A549 (cell line): ENCODE measurements around the gene STOML2. TPM values are rescaled to one million over a fixed set of nuclear protein-coding genes. Genes with fewer than 3 reads are reported as not detected.

Experiments used
- ATAC-seq, 2 experiments: fragments of 200-7000 bp in 1 of 2; fragments of >200 bp in 1 of 2; cut with Nextera tagmentation in 1 of 2; cut with Tn5 transposase in 1 of 2; 3 replicates each; pipeline versions ENCODE4 v1.8.0 to v1.9.1; 2018 to 2020; ENCODE audit warnings: mild to moderate bottlenecking in 1 of 2, moderate library complexity in 1 of 2
- CTCF ChIA-PET: fragments of 300-600 bp; sonication (Branson Sonifier 250); formaldehyde crosslinking; extraction: SDS; loops from one replicate; lab custom pipeline; 2021; ENCODE audit warnings: antibody characterized with exemption, inconsistent platforms; lab: Yijun Ruan, JAX
- POLR2A ChIA-PET: fragments of 350-600 bp; formaldehyde crosslinking; extraction: SDS; loops from one replicate; lab custom pipeline; 2021; ENCODE audit warnings: antibody characterized with exemption, inconsistent platforms; lab: Yijun Ruan, JAX
- DNase-seq, 2 experiments: peaks; one replicate each; pipeline versions ENCODE4 v3.0.0 to v3.0.0-alpha.2; 2011 to 2016; ENCODE audit warnings: low read depth in 1 of 2, low spot score in 1 of 2
- FAIRE-seq: peaks from 2 replicates; lab custom pipeline; 2011; peaks lifted over from hg19 to GRCh38; lab: Jason Lieb, UNC
- H3K27ac ChIP-seq, 2 experiments: fragments of >200 bp; sonication (Bioruptor Twin); formaldehyde crosslinking; 3 replicates each; pipeline ENCODE4 v1.5.1; 2016 to 2017
- H3K4me1 ChIP-seq: fragments of >200 bp; sonication (Bioruptor Twin); formaldehyde crosslinking; 3 replicates; pipeline ENCODE4 v1.6.1; 2016
- H3K4me2 ChIP-seq: fragments of >200 bp; sonication (Bioruptor Twin); formaldehyde crosslinking; 3 replicates; pipeline ENCODE4 v1.6.1; 2016
- H3K4me3 ChIP-seq: fragments of >200 bp; sonication (Bioruptor Twin); formaldehyde crosslinking; 3 replicates; pipeline ENCODE4 v1.5.1; 2016
- H3K9me3 ChIP-seq: fragments of >200 bp; sonication (Bioruptor Twin); formaldehyde crosslinking; 3 replicates; pipeline ENCODE4 v1.6.1; 2016
- CBX2 ChIP-seq: fragments of 200-600 bp; sonication (generic); IDR thresholded peaks from 2 replicates; pipeline ENCODE4 v1.6.1; 2016; ENCODE audit warnings: low read depth, mild to moderate bottlenecking, borderline replicate concordance
- CBX8 ChIP-seq: fragments of 200-600 bp; sonication (generic); IDR thresholded peaks from 2 replicates; pipeline ENCODE4 v1.6.1; 2016
- CEBPB ChIP-seq, 2 experiments: fragments of >200 bp in 1 of 2; sonication (Bioruptor Twin) in 1 of 2; formaldehyde crosslinking in 1 of 2; IDR thresholded peaks; 2 replicates each; pipeline ENCODE4 v1.6.1; 2012 to 2016
- CHD4 ChIP-seq: fragments of 200-600 bp; sonication (generic); IDR thresholded peaks from 2 replicates; pipeline ENCODE4 v1.6.1; 2016; ENCODE audit warnings: antibody characterized with exemption, mild to moderate bottlenecking, borderline replicate concordance
- EP300 ChIP-seq, 2 experiments: fragments of >200 bp; sonication (Bioruptor Twin); formaldehyde crosslinking; IDR thresholded peaks; 2 replicates in 1 of 2; 3 replicates in 1 of 2; pipeline ENCODE4 v1.6.1; 2016 to 2017
- ESRRA ChIP-seq: fragments of 150-350 bp; IDR thresholded peaks from 2 replicates; pipeline ENCODE4 v1.6.1; 2014; ENCODE audit warnings: mild to moderate bottlenecking, low read length, borderline replicate concordance
- FOSB ChIP-seq: fragments of 250-450 bp; sonication (Bioruptor Pico); IDR thresholded peaks from 2 replicates; pipeline ENCODE4 v1.5.0; 2020; ENCODE audit warnings: mild to moderate bottlenecking, moderate library complexity
- FOXS1 ChIP-seq: fragments of 250-450 bp; sonication (Bioruptor Pico); IDR thresholded peaks from 2 replicates; pipeline ENCODE4 v1.5.0; 2020; ENCODE audit warnings: mild to moderate bottlenecking, moderate library complexity
- GATA3 ChIP-seq: IDR thresholded peaks from 2 replicates; pipeline ENCODE4 v1.6.1; 2012; ENCODE audit warnings: borderline replicate concordance
- HDAC2 ChIP-seq: fragments of 200-600 bp; sonication (generic); IDR thresholded peaks from 2 replicates; pipeline ENCODE4 v1.6.1; 2016
- JUN ChIP-seq, 2 experiments: fragments of >200 bp; sonication (Bioruptor Twin); formaldehyde crosslinking; IDR thresholded peaks; 2 replicates in 1 of 2; 3 replicates in 1 of 2; pipeline ENCODE4 v1.6.1; 2016 to 2017
- JUNB ChIP-seq: fragments of >200 bp; sonication (Bioruptor Twin); formaldehyde crosslinking; IDR thresholded peaks from 2 replicates; pipeline ENCODE4 v1.6.1; 2016
- MAFK ChIP-seq: fragments of 450-650 bp; IDR thresholded peaks from 2 replicates; pipeline ENCODE4 v1.6.1; 2014; ENCODE audit not compliant: partially characterized antibody
- NFE2L2 ChIP-seq: fragments of 150-350 bp; conservative IDR thresholded peaks from 2 replicates; pipeline ENCODE4 v1.6.1; 2014; ENCODE audit warnings: low read length
- NPAS2 ChIP-seq: fragments of 250-450 bp; sonication (Bioruptor Pico); IDR thresholded peaks from 2 replicates; pipeline ENCODE4 v1.8.0; 2022; ENCODE audit warnings: mild to moderate bottlenecking, moderate library complexity, borderline replicate concordance
- POLR2A ChIP-seq: IDR thresholded peaks from 2 replicates; pipeline ENCODE4 v1.6.1; 2012; ENCODE audit warnings: mild to moderate bottlenecking, low read length
- RAD21 ChIP-seq, 2 experiments: fragments of >200 bp in 1 of 2; sonication (Bioruptor Twin) in 1 of 2; formaldehyde crosslinking in 1 of 2; IDR thresholded peaks in 1 of 2; conservative IDR thresholded peaks in 1 of 2; 2 replicates in 1 of 2; 3 replicates in 1 of 2; pipeline ENCODE4 v1.6.1; 2012 to 2018; ENCODE audit warnings: inconsistent platforms in 1 of 2
- RARB ChIP-seq: fragments of 250-450 bp; sonication (Bioruptor Pico); IDR thresholded peaks from 2 replicates; pipeline ENCODE4 v1.8.0; 2021; ENCODE audit warnings: mild to moderate bottlenecking, moderate library complexity
- RNF2 ChIP-seq: fragments of 200-600 bp; sonication (generic); IDR thresholded peaks from 2 replicates; pipeline ENCODE4 v1.6.1; 2016; ENCODE audit warnings: low read depth, mild to moderate bottlenecking, antibody characterized with exemption, moderate library complexity, borderline replicate concordance
- SMC3 ChIP-seq: fragments of >200 bp; sonication (Bioruptor Twin); formaldehyde crosslinking; IDR thresholded peaks from 3 replicates; pipeline ENCODE4 v1.6.1; 2018; ENCODE audit warnings: inconsistent platforms
- TFCP2L1 ChIP-seq: fragments of 250-450 bp; sonication (Bioruptor Pico); IDR thresholded peaks from 2 replicates; pipeline ENCODE4 v1.5.0; 2021; ENCODE audit warnings: mild to moderate bottlenecking
- ZFP36 ChIP-seq: fragments of 450-650 bp; IDR thresholded peaks from 2 replicates; pipeline ENCODE4 v1.6.1; 2014; ENCODE audit warnings: borderline replicate concordance; ENCODE audit not compliant: partially characterized antibody
- ZNF302 ChIP-seq: fragments of 250-450 bp; sonication (Bioruptor Pico); IDR thresholded peaks from 2 replicates; pipeline ENCODE4 v1.9.0; 2021; ENCODE audit warnings: inconsistent platforms, mild to moderate bottlenecking, moderate library complexity
- WGBS: methylation state at CpG from one replicate; pipeline ENCODE4 v1.1.6; 2017; ENCODE audit errors: missing lambda C conversion rate; 5-methylcytosine and 5-hydroxymethylcytosine counted together
- polyA plus RNA-seq, 4 experiments: library from polyadenylated mRNA; depleted of rRNA in 3 of 4; stranded (reverse); fragments of >200 nt; fragmentation: RNase III in 1 of 4; extraction: RNeasy Plus Mini Kit Qiagen cat#74134 plus additional on column Dnase treatment in 1 of 4; gene quantifications; 2 replicates in 3 of 4; 3 replicates in 1 of 4; pipeline ENCODE4 v1.2.3, GENCODE V29; 2011 to 2017
- TF ChIP-seq, protein P1 (sequence below): IDR thresholded peaks from 2 replicates; pipeline ENCODE4 v1.6.1; 2012
- TF ChIP-seq, protein P2 (sequence below): IDR thresholded peaks from 2 replicates; pipeline ENCODE4 v1.6.1; 2012
- TF ChIP-seq, protein P3 (sequence below): fragments of >200 bp; sonication (Bioruptor Twin); formaldehyde crosslinking; IDR thresholded peaks from 2 replicates; pipeline ENCODE4 v1.6.1; 2016

STOML2 gene
- polyA plus RNA-seq, 2 of the 4 experiments (the other 2 are of a cell fraction): 189 to 196 TPM

DNA sequence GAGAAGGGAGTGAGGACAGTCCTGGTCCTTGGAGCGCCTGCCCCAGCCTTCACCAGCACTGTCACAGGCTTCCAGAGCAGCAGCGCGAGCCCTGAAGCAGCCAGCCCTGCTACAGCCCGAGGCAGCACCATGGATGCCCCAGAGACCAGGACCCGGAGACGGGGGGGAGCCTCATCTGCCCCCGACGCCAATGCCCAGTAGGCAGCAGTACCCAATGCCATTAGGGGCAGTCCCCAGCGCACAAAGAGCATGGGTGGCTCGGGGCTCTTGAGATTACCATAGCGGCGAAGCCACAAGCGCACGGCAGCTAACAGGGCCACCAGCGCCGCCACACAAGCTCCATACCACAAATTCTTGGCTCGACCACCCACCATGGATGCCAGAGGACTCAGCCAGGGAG is 11.4 kb downstream of the STOML2 start:
- Histone ChIP-seq H3K4me2 (no peak overlapping the region), H3K4me3 (no peak overlapping the region)
- POLR2A ChIA-PET: interaction anchor here (1.0 to 7.2 kb wide), 3 partner anchors 11 to 19 kb away, joined by 3 to 63 read pairs (median 9); partner anchors contain the start of genes FANCG and VCP
- ATAC-seq (no peak), FAIRE-seq (no peak), DNase-seq (no peak)
- no peak for TF ChIP-seq FOSB (CRISPR knock-in tag)
- no peak for TF ChIP-seq FOXS1 (CRISPR knock-in tag)
- TF ChIP-seq CBX2: no peak
- TF ChIP-seq CHD4: no peak
- TF ChIP-seq MAFK: no peak
- TF ChIP-seq RARB (CRISPR knock-in tag): no peak
- TF ChIP-seq RNF2: no peak
- TF ChIP-seq, protein P1, sequence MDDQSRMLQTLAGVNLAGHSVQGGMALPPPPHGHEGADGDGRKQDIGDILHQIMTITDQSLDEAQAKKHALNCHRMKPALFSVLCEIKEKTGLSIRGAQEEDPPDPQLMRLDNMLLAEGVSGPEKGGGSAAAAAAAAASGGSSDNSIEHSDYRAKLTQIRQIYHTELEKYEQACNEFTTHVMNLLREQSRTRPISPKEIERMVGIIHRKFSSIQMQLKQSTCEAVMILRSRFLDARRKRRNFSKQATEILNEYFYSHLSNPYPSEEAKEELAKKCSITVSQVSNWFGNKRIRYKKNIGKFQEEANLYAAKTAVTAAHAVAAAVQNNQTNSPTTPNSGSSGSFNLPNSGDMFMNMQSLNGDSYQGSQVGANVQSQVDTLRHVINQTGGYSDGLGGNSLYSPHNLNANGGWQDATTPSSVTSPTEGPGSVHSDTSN: no peak
- TF ChIP-seq ESRRA: no peak
- no peak for TF ChIP-seq CEBPB (IDR thresholded peaks at IDR 0.05)
- no peak for TF ChIP-seq TFCP2L1
- TF ChIP-seq RAD21 (conservative IDR thresholded peaks at IDR 0.05 in 1 of 2, IDR thresholded peaks at IDR 0.05 in 1 of 2): no peak
- TF ChIP-seq GATA3: no peak
- no peak for TF ChIP-seq NPAS2 (CRISPR knock-in tag)
- no peak for TF ChIP-seq ZFP36
- TF ChIP-seq, protein P2, sequence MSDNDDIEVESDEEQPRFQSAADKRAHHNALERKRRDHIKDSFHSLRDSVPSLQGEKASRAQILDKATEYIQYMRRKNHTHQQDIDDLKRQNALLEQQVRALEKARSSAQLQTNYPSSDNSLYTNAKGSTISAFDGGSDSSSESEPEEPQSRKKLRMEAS: no peak
- no peak for TF ChIP-seq JUNB
- no peak for TF ChIP-seq JUN (IDR thresholded peaks at IDR 0.05)
- TF ChIP-seq EP300 (IDR thresholded peaks at IDR 0.05): no peak
- TF ChIP-seq, all 56 proteins: peak for 0
- WGBS: 94% methylated on average over 16 of the region's 17 CpGs
- no peak overlapping the region for H3K27ac ChIP-seq
- peaks cover 9% of the 10 kb centered on the region for H3K4me1 ChIP-seq
- no peaks in the 10 kb centered on the region for H3K9me3 ChIP-seq
- CTCF ChIA-PET: interaction anchor here (1.0 to 7.3 kb wide), 6 partner anchors 9 to 192 kb away, joined by 4 to 99 read pairs (median 8); partner anchors contain the start of gene FANCG

DNA sequence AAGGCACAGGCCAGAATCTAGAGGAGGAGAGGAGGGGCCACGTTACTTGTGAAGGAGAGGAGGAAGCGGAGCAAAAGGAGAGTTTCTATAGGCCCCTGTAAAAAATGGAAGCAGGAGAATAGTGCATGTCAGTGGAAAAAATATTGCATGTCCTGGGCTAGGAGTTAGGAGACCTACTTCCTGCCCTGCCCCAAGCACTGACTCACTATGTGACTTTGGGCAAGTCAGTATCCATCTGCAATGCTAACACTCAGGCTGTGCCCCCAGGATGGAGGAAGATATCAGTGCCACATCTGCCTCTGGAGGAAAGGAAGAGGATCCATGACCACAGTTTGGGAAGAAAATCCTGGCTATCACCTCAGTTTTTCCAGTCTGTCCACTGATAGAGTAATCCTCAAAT is 13.5 kb downstream of the STOML2 start:
- no peak for TF ChIP-seq NPAS2 (CRISPR knock-in tag)
- TF ChIP-seq HDAC2: no peak
- TF ChIP-seq, protein P3, sequence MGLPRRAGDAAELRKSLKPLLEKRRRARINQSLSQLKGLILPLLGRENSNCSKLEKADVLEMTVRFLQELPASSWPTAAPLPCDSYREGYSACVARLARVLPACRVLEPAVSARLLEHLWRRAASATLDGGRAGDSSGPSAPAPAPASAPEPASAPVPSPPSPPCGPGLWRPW: no peak
- no peak for TF ChIP-seq NFE2L2
- no peak for TF ChIP-seq ZNF302 (CRISPR knock-in tag)
- TF ChIP-seq TFCP2L1: no peak
- ATAC-seq (no peak), FAIRE-seq (no peak), DNase-seq (no peak)
- 88% methylated on average over 2 of the region's 2 CpGs for WGBS
- H3K9me3 ChIP-seq: no peaks in the 10 kb centered on the region
- H3K27ac ChIP-seq: no peak overlapping the region
- CTCF ChIA-PET: no interaction called here
- H3K4me2 ChIP-seq: no peak overlapping the region
- H3K4me3 ChIP-seq: no peak overlapping the region
- H3K4me1 ChIP-seq: no peaks in the 10 kb centered on the region
- POLR2A ChIA-PET: interaction anchor here (1.0 kb wide), 1 partner anchor 9 kb away, joined by 13 read pairs; the partner anchor contains the start of gene FANCG

DNA sequence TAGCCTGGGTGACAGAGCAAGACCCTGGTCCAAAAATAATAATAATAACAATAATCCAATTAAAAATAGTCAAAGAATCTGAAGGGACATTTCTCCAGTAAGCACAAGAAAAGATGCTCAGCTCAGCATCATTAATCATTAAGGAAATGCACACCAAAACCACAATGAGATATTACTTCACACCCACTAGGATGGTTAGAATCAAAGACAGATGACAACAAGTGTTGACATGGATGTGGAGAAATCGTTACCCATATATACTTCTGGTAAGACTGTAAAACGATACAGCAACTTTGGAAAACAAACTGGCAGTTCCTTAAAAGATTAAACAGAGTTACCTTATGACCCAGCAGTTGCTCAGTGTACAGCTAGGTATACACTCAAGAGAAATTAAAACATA is 17.9 kb downstream of the STOML2 start:
- no peak for TF ChIP-seq POLR2A
- TF ChIP-seq SMC3: no peak
- TF ChIP-seq, protein P3: no peak
- TF ChIP-seq CBX8: no peak
- Histone ChIP-seq H3K9me3 (no peaks in the 10 kb centered on the region), H3K27ac (no peak overlapping the region), H3K4me2 (no peak overlapping the region), H3K4me1 (0 out of 3 replicates have a peak, but pooled peaks cover 5% of the 10 kb centered on the region), H3K4me3 (no peak overlapping the region)
- POLR2A ChIA-PET: no interaction called here
- no peak for DNase-seq
- 85% methylated on average over 2 of the region's 2 CpGs for WGBS
- CTCF ChIA-PET: interaction anchor here (1.0 to 1.2 kb wide), 2 partner anchors 10 to 325 kb away, joined by 3 read pairs; no protein-coding TSS in a partner anchor
- FAIRE-seq: no peak
- no peak for ATAC-seq
